Measurements from ENCODE around the gene CORIN.
"Not testable (repeated sequence)": the region's sequence is repeated elsewhere in the genome, so short reads cannot be mapped to it uniquely, and the experiment has no call there.

Gene CORIN

GRCh38 chr4:47706352-47706751 is 131.5 kb downstream of the CORIN start:
- in situ Hi-C loops (cut with MboI; ENCODE audit: low pct_unique_long_range_greater_than_20kb, low sequenced_read_pairs), result loop anchor here (10.0 to 25.0 kb wide), 2 partner anchors 128 to 231 kb away; partner anchors contain the start of gene CORIN
- DNase-seq, result not testable (repeated sequence)

GRCh38 chr4:47705326-47705981 is 132.4 kb downstream of the CORIN start:
- in situ Hi-C loops (cut with MboI; ENCODE audit: low pct_unique_long_range_greater_than_20kb, low sequenced_read_pairs), result loop anchor here (10.0 to 25.0 kb wide), 2 partner anchors 129 to 232 kb away; partner anchors contain the start of gene CORIN
- peak; percentile 27 for DNase-seq

GRCh38 chr4:47704693-47705325 is 133.1 kb downstream of the CORIN start:
- in situ Hi-C loops (cut with MboI; ENCODE audit: low pct_unique_long_range_greater_than_20kb, low sequenced_read_pairs), result loop anchor here (10.0 to 25.0 kb wide), 2 partner anchors 130 to 232 kb away; partner anchors contain the start of gene CORIN
- DNase-seq, result peak; percentile 51

- no peak for DNase-seq
- in situ Hi-C loops (cut with MboI; ENCODE audit: low pct_unique_long_range_greater_than_20kb, low sequenced_read_pairs), result loop anchor here (10.0 to 25.0 kb wide), 2 partner anchors 131 to 233 kb away; partner anchors contain the start of gene CORIN
Measured at GRCh38 chr4:47703956-47704355, 133.9 kb downstream of the CORIN start.

GRCh38 chr4:47703008-47703407 is 134.9 kb downstream of the CORIN start:
- in situ Hi-C loops (cut with MboI; ENCODE audit: low pct_unique_long_range_greater_than_20kb, low sequenced_read_pairs), result loop anchor here (10.0 to 25.0 kb wide), 2 partner anchors 132 to 234 kb away; partner anchors contain the start of gene CORIN

GRCh38 chr4:47701286-47701685 is 136.6 kb downstream of the CORIN start:
- in situ Hi-C loops (cut with MboI; ENCODE audit: low pct_unique_long_range_greater_than_20kb, low sequenced_read_pairs), result loop anchor here (10.0 to 25.0 kb wide), 2 partner anchors 134 to 236 kb away; partner anchors contain the start of gene CORIN
- no peak for DNase-seq

More at GRCh38 chr4:47703008-47703407, 134.9 kb downstream of the CORIN start:
- DNase-seq, result no peak

- DNase-seq, result no peak
- in situ Hi-C loops (cut with MboI; ENCODE audit: low pct_unique_long_range_greater_than_20kb, low sequenced_read_pairs), result loop anchor here (25.0 kb wide), 1 partner anchor 388 kb away; no protein-coding TSS in a partner anchor
Measured at GRCh38 chr4:47698837-47699236, 139.0 kb downstream of the CORIN start.

- in situ Hi-C loops (cut with MboI; ENCODE audit: low pct_unique_long_range_greater_than_20kb, low sequenced_read_pairs), result loop anchor here (25.0 kb wide), 1 partner anchor 390 kb away; no protein-coding TSS in a partner anchor
- no peak for DNase-seq
Measured at GRCh38 chr4:47696823-47697222, 141.0 kb downstream of the CORIN start.

GRCh38 chr4:47695260-47695659 is 142.6 kb downstream of the CORIN start:
- in situ Hi-C loops (cut with MboI; ENCODE audit: low pct_unique_long_range_greater_than_20kb, low sequenced_read_pairs), result loop anchor here (25.0 kb wide), 1 partner anchor 392 kb away; no protein-coding TSS in a partner anchor
- no peak for DNase-seq

- DNase-seq, result no peak
- in situ Hi-C loops (cut with MboI; ENCODE audit: low pct_unique_long_range_greater_than_20kb, low sequenced_read_pairs), result loop anchor here (25.0 kb wide), 1 partner anchor 393 kb away; no protein-coding TSS in a partner anchor
Measured at GRCh38 chr4:47694322-47694721, 143.5 kb downstream of the CORIN start.

GRCh38 chr4:47692691-47693090 is 145.2 kb downstream of the CORIN start:
- DNase-seq, result no peak
- in situ Hi-C loops (cut with MboI; ENCODE audit: low pct_unique_long_range_greater_than_20kb, low sequenced_read_pairs), result loop anchor here (25.0 kb wide), 1 partner anchor 395 kb away; no protein-coding TSS in a partner anchor

- DNase-seq, result not testable (repeated sequence)
- in situ Hi-C loops (cut with MboI; ENCODE audit: low pct_unique_long_range_greater_than_20kb, low sequenced_read_pairs), result loop anchor here (25.0 kb wide), 1 partner anchor 395 kb away; no protein-coding TSS in a partner anchor
Measured at GRCh38 chr4:47691757-47692383, 146.0 kb downstream of the CORIN start.

- no peak for DNase-seq
- in situ Hi-C loops (cut with MboI; ENCODE audit: low pct_unique_long_range_greater_than_20kb, low sequenced_read_pairs), result loop anchor here (25.0 kb wide), 1 partner anchor 397 kb away; no protein-coding TSS in a partner anchor
Measured at GRCh38 chr4:47690611-47691010, 147.3 kb downstream of the CORIN start.

GRCh38 chr4:47686294-47686872 is 151.5 kb downstream of the CORIN start:
- DNase-seq, result peak; percentile 79
- in situ Hi-C loops (cut with MboI; ENCODE audit: low pct_unique_long_range_greater_than_20kb, low sequenced_read_pairs), result loop anchor here (25.0 kb wide), 1 partner anchor 401 kb away; no protein-coding TSS in a partner anchor

- in situ Hi-C loops (cut with MboI; ENCODE audit: low pct_unique_long_range_greater_than_20kb, low sequenced_read_pairs), result loop anchor here (25.0 kb wide), 1 partner anchor 411 kb away; no protein-coding TSS in a partner anchor
- DNase-seq, result peak; percentile 12
Measured at GRCh38 chr4:47675806-47676205, 162.1 kb downstream of the CORIN start.

- in situ Hi-C loops (cut with MboI; ENCODE audit: low pct_unique_long_range_greater_than_20kb, low sequenced_read_pairs), result no loop called here
Measured at GRCh38 chr4:47674144-47674543, 163.7 kb downstream of the CORIN start.

GRCh38 chr4:47672696-47673095 is 165.2 kb downstream of the CORIN start:
- in situ Hi-C loops (cut with MboI; ENCODE audit: low pct_unique_long_range_greater_than_20kb, low sequenced_read_pairs), result no loop called here
- DNase-seq, result no peak

More at GRCh38 chr4:47674144-47674543, 163.7 kb downstream of the CORIN start:
- DNase-seq, result no peak

GRCh38 chr4:47669946-47670345 is 167.9 kb downstream of the CORIN start:
- in situ Hi-C loops (cut with MboI; ENCODE audit: low pct_unique_long_range_greater_than_20kb, low sequenced_read_pairs), result no loop called here
- DNase-seq, result no peak

Data from KBM-7 (cell line).